Erythroblast (primary cell): ENCODE results near the gene PADI6.

Experiments used
- GATA1 ChIP-seq: IDR thresholded peaks from 2 replicates; pipeline ENCODE4 v1.6.1; 2011; ENCODE audit warnings: low read depth, mild to moderate bottlenecking, control low read depth, low read length, moderate library complexity
- POLR2A ChIP-seq: IDR thresholded peaks from 2 replicates; pipeline ENCODE4 v1.6.1; 2011; ENCODE audit warnings: mild to moderate bottlenecking, low read length

GRCh38 chr1:17416389-17416788, 44.4 kb downstream of the PADI6 start:
- TF ChIP-seq POLR2A (no peak), GATA1 (no peak)
